GM19035 (cell line): ENCODE data around the gene PDIA6.
"Not testable (repeated sequence)": the region's sequence is repeated elsewhere in the genome, so short reads cannot be mapped to it uniquely, and the experiment has no call there.

Experiments used
- ATAC-seq: cut with Tn5 transposase; IDR thresholded peaks from one replicate; pipeline ENCODE4 v1.9.1; 2021; ENCODE audit not compliant: unreplicated experiment

The PDIA6 gene

GRCh38 chr2:10783421-10783820 is 29.2 kb downstream of the PDIA6 start:
- ATAC-seq: no peak

- ATAC-seq: no peak
These were observed 30.8 kb downstream of the PDIA6 start for GRCh38 chr2:10781746-10782145.

- not testable (repeated sequence) for ATAC-seq
These were observed 31.8 kb downstream of the PDIA6 start for GRCh38 chr2:10780821-10781220.

GRCh38 chr2:10780491-10780820 is 32.1 kb downstream of the PDIA6 start:
- ATAC-seq: no peak

GRCh38 chr2:10779776-10780490 is 32.7 kb downstream of the PDIA6 start:
- no peak for ATAC-seq

GRCh38 chr2:10778724-10779115 is 33.9 kb downstream of the PDIA6 start:
- no peak for ATAC-seq

GRCh38 chr2:10777842-10778723 is 34.5 kb downstream of the PDIA6 start:
- ATAC-seq: no peak

GRCh38 chr2:10777111-10777841 is 35.3 kb downstream of the PDIA6 start:
- no peak for ATAC-seq

GRCh38 chr2:10776231-10776977 is 36.2 kb downstream of the PDIA6 start:
- ATAC-seq: no peak

GRCh38 chr2:10775831-10776230 is 36.8 kb downstream of the PDIA6 start:
- ATAC-seq: no peak

- no peak for ATAC-seq
These were observed 37.4 kb downstream of the PDIA6 start for GRCh38 chr2:10775021-10775780.

GRCh38 chr2:10774394-10774793 is 38.2 kb downstream of the PDIA6 start:
- ATAC-seq: no peak

- ATAC-seq: no peak
These were observed 38.7 kb downstream of the PDIA6 start for GRCh38 chr2:10773821-10774341.

GRCh38 chr2:10772868-10773215 is 39.7 kb downstream of the PDIA6 start:
- ATAC-seq: no peak

GRCh38 chr2:10772201-10772867 is 40.3 kb downstream of the PDIA6 start:
- ATAC-seq: no peak

- ATAC-seq: no peak
These were observed 40.8 kb downstream of the PDIA6 start for GRCh38 chr2:10771786-10772185.

- no peak for ATAC-seq
These were observed 41.4 kb downstream of the PDIA6 start for GRCh38 chr2:10770956-10771750.

- no peak for ATAC-seq
These were observed 44.5 kb downstream of the PDIA6 start for GRCh38 chr2:10768063-10768507.

- no peak for ATAC-seq
These were observed 46.7 kb downstream of the PDIA6 start for GRCh38 chr2:10765914-10766313.
